GM12801 (cell line): ENCODE measurements around the gene LMAN2.
A peak's percentile ranks its signal among the peaks of the same experiment; 100 is the strongest.

ENCODE experiments used
- TF ChIP-seq, protein P1 (sequence below): IDR thresholded peaks from one replicate; pipeline ENCODE4 v1.5.1; 2011; ENCODE audit warnings: control low read depth; ENCODE audit not compliant: insufficient read length; ENCODE audit errors: extremely low read depth

LMAN2 gene

GRCh38 chr5:177393206-177393765 is 41.8 kb upstream of the LMAN2 start:
- TF ChIP-seq, protein P1, sequence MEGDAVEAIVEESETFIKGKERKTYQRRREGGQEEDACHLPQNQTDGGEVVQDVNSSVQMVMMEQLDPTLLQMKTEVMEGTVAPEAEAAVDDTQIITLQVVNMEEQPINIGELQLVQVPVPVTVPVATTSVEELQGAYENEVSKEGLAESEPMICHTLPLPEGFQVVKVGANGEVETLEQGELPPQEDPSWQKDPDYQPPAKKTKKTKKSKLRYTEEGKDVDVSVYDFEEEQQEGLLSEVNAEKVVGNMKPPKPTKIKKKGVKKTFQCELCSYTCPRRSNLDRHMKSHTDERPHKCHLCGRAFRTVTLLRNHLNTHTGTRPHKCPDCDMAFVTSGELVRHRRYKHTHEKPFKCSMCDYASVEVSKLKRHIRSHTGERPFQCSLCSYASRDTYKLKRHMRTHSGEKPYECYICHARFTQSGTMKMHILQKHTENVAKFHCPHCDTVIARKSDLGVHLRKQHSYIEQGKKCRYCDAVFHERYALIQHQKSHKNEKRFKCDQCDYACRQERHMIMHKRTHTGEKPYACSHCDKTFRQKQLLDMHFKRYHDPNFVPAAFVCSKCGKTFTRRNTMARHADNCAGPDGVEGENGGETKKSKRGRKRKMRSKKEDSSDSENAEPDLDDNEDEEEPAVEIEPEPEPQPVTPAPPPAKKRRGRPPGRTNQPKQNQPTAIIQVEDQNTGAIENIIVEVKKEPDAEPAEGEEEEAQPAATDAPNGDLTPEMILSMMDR, result no peak

DNA sequence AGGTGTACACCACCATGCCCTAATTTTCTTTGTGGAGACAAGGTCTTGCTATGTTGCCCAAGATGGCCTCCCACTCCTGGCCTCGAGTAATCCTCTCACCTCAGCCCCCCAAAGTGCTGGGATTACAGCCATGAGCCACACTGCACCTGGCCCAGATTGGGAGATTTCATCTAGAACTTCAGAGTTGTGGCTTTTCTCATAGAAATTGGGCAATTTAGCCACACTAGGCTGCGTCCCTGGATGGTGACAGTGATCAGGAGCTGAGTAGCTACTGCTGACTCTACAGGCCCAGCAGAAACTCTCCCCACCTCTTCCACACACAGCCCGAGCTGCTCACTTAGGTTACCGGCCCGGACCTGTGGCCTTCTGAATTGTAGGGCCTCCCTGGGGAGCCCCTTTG is 41.3 kb upstream of the LMAN2 start:
- TF ChIP-seq, protein P1, result no peak

GRCh38 chr5:177390363-177391300 is 39.2 kb upstream of the LMAN2 start:
- TF ChIP-seq, protein P1, result peak; percentile 89

- TF ChIP-seq, protein P1, result no peak
Measured at GRCh38 chr5:177389241-177390169, 38.0 kb upstream of the LMAN2 start.

DNA sequence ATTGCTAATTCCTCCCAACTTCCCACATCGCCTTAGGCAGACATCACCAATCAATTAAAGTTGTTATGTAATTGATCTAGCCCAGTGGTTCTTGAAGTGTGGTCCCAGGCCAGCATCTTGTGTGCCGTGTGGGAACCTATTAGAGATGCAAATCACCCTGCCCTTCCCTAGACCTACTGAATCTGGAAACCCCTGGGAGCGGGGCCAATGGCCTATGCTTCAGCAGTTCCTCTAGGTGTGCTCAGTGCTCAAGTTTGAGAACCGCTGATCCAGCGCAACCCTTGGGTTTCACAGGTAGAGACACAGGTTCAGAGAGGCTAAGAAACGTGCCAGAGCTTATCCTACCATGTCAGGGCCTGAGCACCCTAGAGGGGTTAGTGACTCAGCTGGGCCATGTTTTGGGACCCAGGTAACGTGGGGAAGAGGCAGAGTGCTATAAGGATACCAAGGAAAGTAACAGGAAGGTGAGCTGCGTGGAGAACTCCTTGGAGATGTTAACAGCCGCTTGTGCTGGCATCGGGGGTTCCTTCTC is 37.1 kb upstream of the LMAN2 start:
- TF ChIP-seq, protein P1, result no peak

DNA sequence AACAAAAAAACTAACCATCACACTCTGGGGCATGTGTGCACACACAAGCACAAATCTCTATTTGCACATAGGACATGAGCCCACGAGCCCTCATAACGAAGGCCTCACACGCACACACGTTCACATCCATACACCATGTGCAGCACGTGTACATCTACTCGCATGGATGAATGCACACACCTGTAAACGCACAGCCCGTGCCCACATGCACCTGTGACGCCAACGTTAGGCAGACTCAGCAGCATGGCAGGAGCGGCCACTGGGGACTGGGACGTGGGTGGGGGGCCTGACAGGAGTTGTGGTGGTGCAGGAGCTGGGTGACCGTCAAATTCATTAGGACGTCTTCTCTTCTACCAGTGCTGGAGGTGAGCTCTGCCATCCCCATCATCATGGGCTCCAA is 35.9 kb upstream of the LMAN2 start:
- TF ChIP-seq, protein P1, result no peak
